Measurements from ENCODE around the gene FIGLA. TPM values are rescaled to one million over a fixed set of nuclear protein-coding genes. Genes with fewer than 3 reads are reported as not detected.

FIGLA gene
- total RNA-seq, 8 experiments from 2014 or later: not detected

GRCh38 chr2:70779911-70780545, 10.4 kb downstream of the FIGLA start:
- no peak overlapping the region for H3K27ac ChIP-seq
- 14 to 100% (median 78%) methylated on average over 1 to 8 of the region's 8 CpGs; no CpG with 5 or more reads in 2 of the 10 experiments for WGBS, 10 experiments
- H3K4me1 ChIP-seq (replicated peaks in 1 of 2): no peaks in the 10 kb centered on the region
- in situ Hi-C loops (cut with MboI; ENCODE audit: low pct_unique_long_range_greater_than_20kb in 2 of 9, low sequenced_read_pairs in 9 of 9, unreplicated experiment in 9 of 9): loop anchor here in 2 of 9 experiments (10.0 to 25.0 kb wide), 5 partner anchors 85 to 468 kb away; partner anchors contain the start of genes ATP6V1B1 (in 1 of the 2) and FAM136A (in 1 of the 2)
- peak in 2 of 8 experiments; percentile 59 to 80 for ATAC-seq (replicated peaks in 6 of 8)
- no peak overlapping the region for H3K4me3 ChIP-seq

GRCh38 chr2:70779491-70779890, 11.0 kb downstream of the FIGLA start:
- H3K27ac ChIP-seq: no peak overlapping the region
- no peak overlapping the region for H3K4me3 ChIP-seq
- in situ Hi-C loops (cut with MboI; ENCODE audit: low pct_unique_long_range_greater_than_20kb in 2 of 9, low sequenced_read_pairs in 9 of 9, unreplicated experiment in 9 of 9): loop anchor here in 2 of 9 experiments (10.0 to 25.0 kb wide), 4 partner anchors 85 to 467 kb away; partner anchors contain the start of genes ATP6V1B1 (in 1 of the 2) and FAM136A (in 1 of the 2)
- no peaks in the 10 kb centered on the region for H3K4me1 ChIP-seq (replicated peaks in 1 of 2)
- no peak for ATAC-seq (replicated peaks in 6 of 8)
- 0 to 100% (median 80%) methylated on average over 1 to 2 of the region's 3 CpGs; no CpG with 5 or more reads in 2 of the 10 experiments for WGBS, 10 experiments

- ATAC-seq (replicated peaks in 6 of 8): no peak
- no peak overlapping the region for H3K4me3 ChIP-seq
- H3K4me1 ChIP-seq (replicated peaks in 1 of 2): no peaks in the 10 kb centered on the region
- H3K27ac ChIP-seq: no peak overlapping the region
- 17 to 100% (median 85%) methylated on average over 1 of the region's 1 CpG; no CpG with 5 or more reads in 6 of the 10 experiments for WGBS, 10 experiments
- in situ Hi-C loops (cut with MboI; ENCODE audit: low pct_unique_long_range_greater_than_20kb in 2 of 9, low sequenced_read_pairs in 9 of 9, unreplicated experiment in 9 of 9): loop anchor here in 2 of 9 experiments (10.0 to 25.0 kb wide), 4 partner anchors 84 to 466 kb away; partner anchors contain the start of genes ATP6V1B1 (in 1 of the 2) and FAM136A (in 1 of the 2)
Observed at GRCh38 chr2:70778676-70779075, 11.8 kb downstream of the FIGLA start.

GRCh38 chr2:70777450-70777849, 13.0 kb downstream of the FIGLA start:
- Histone ChIP-seq H3K4me1 (replicated peaks in 1 of 2) (no peaks in the 10 kb centered on the region), H3K27ac (no peak overlapping the region), H3K4me3 (no peak overlapping the region)
- ATAC-seq (replicated peaks in 6 of 8): no peak
- in situ Hi-C loops (cut with MboI; ENCODE audit: low pct_unique_long_range_greater_than_20kb in 2 of 9, low sequenced_read_pairs in 9 of 9, unreplicated experiment in 9 of 9): loop anchor here in 2 of 9 experiments (10.0 to 25.0 kb wide), 4 partner anchors 83 to 465 kb away; partner anchors contain the start of genes ATP6V1B1 (in 1 of the 2) and FAM136A (in 1 of the 2)
- WGBS, 10 experiments: 18 to 92% (median 79%) methylated on average over 2 of the region's 2 CpGs; no CpG with 5 or more reads in 1 of the 10 experiments

- H3K4me1 ChIP-seq (replicated peaks in 1 of 2): no peaks in the 10 kb centered on the region
- no peak overlapping the region for H3K27ac ChIP-seq
- no peak overlapping the region for H3K4me3 ChIP-seq
- in situ Hi-C loops (cut with MboI; ENCODE audit: low pct_unique_long_range_greater_than_20kb in 2 of 9, low sequenced_read_pairs in 9 of 9, unreplicated experiment in 9 of 9): loop anchor here in 2 of 9 experiments (10.0 to 25.0 kb wide), 4 partner anchors 81 to 464 kb away; partner anchors contain the start of genes ATP6V1B1 (in 1 of the 2) and FAM136A (in 1 of the 2)
- 62 to 100% (median 91%) methylated on average over 1 to 3 of the region's 3 CpGs for WGBS, 10 experiments
- no peak for ATAC-seq (replicated peaks in 6 of 8)
Observed at GRCh38 chr2:70776266-70776665, 14.2 kb downstream of the FIGLA start.

GRCh38 chr2:70775141-70775540, 15.3 kb downstream of the FIGLA start:
- Histone ChIP-seq H3K4me3 (no peak overlapping the region), H3K4me1 (replicated peaks in 1 of 2) (no peaks in the 10 kb centered on the region), H3K27ac (no peak overlapping the region)
- in situ Hi-C loops (cut with MboI; ENCODE audit: low pct_unique_long_range_greater_than_20kb in 2 of 9, low sequenced_read_pairs in 9 of 9, unreplicated experiment in 9 of 9): loop anchor here in 2 of 9 experiments (10.0 to 25.0 kb wide), 4 partner anchors 80 to 463 kb away; partner anchors contain the start of genes ATP6V1B1 (in 1 of the 2) and FAM136A (in 1 of the 2)
- ATAC-seq (replicated peaks in 6 of 8): no peak
- 0 to 100% (median 77%) methylated on average over 1 to 2 of the region's 2 CpGs; no CpG with 5 or more reads in 5 of the 10 experiments for WGBS, 10 experiments

GRCh38 chr2:70772486-70773155, 17.8 kb downstream of the FIGLA start:
- WGBS, 10 experiments: 40 to 90% (median 80%) methylated on average over 1 to 2 of the region's 2 CpGs; no CpG with 5 or more reads in 4 of the 10 experiments
- no peak for ATAC-seq (replicated peaks in 6 of 8)
- in situ Hi-C loops (cut with MboI; ENCODE audit: low pct_unique_long_range_greater_than_20kb in 2 of 9, low sequenced_read_pairs in 9 of 9, unreplicated experiment in 9 of 9): loop anchor here in 1 of 9 experiments (10.0 kb wide), 1 partner anchor 78 kb away; no protein-coding TSS in a partner anchor

GRCh38 chr2:70771446-70771845, 19.0 kb downstream of the FIGLA start:
- in situ Hi-C loops (cut with MboI; ENCODE audit: low pct_unique_long_range_greater_than_20kb in 2 of 9, low sequenced_read_pairs in 9 of 9, unreplicated experiment in 9 of 9): loop anchor here in 1 of 9 experiments (10.0 kb wide), 1 partner anchor 77 kb away; no protein-coding TSS in a partner anchor
- WGBS, 10 experiments: 76 to 100% (median 80%) methylated on average over 1 to 2 of the region's 2 CpGs; no CpG with 5 or more reads in 5 of the 10 experiments
- Histone ChIP-seq H3K4me3 (no peak overlapping the region), H3K27ac (no peak overlapping the region), H3K4me1 (replicated peaks in 1 of 2) (no peaks in the 10 kb centered on the region)
- ATAC-seq (replicated peaks in 6 of 8): no peak

More at GRCh38 chr2:70772486-70773155, 17.8 kb downstream of the FIGLA start:
- Histone ChIP-seq H3K4me3 (no peak overlapping the region), H3K27ac (no peak overlapping the region), H3K4me1 (replicated peaks in 1 of 2) (no peaks in the 10 kb centered on the region)

GRCh38 chr2:70769450-70769849, 21.0 kb downstream of the FIGLA start:
- 0 to 83% (median 50%) methylated on average over 1 of the region's 2 CpGs; no CpG with 5 or more reads in 7 of the 10 experiments for WGBS, 10 experiments
- Histone ChIP-seq H3K4me3 (no peak overlapping the region), H3K27ac (no peak overlapping the region), H3K4me1 (replicated peaks in 1 of 2) (peaks cover 5 to 15% of the 10 kb centered on the region in 2 donors)
- no peak for ATAC-seq (replicated peaks in 6 of 8)
- in situ Hi-C loops (cut with MboI; ENCODE audit: low pct_unique_long_range_greater_than_20kb in 2 of 9, low sequenced_read_pairs in 9 of 9, unreplicated experiment in 9 of 9): no loop called here

- Histone ChIP-seq H3K4me3 (no peak overlapping the region), H3K27ac (no peak overlapping the region), H3K4me1 (replicated peaks in 1 of 2) (peaks cover 5 to 16% of the 10 kb centered on the region in 2 donors)
- 17 to 100% (median 56%) methylated on average over 1 to 5 of the region's 7 CpGs; no CpG with 5 or more reads in 5 of the 10 experiments for WGBS, 10 experiments
- ATAC-seq (replicated peaks in 6 of 8): no peak
- in situ Hi-C loops (cut with MboI; ENCODE audit: low pct_unique_long_range_greater_than_20kb in 2 of 9, low sequenced_read_pairs in 9 of 9, unreplicated experiment in 9 of 9): no loop called here
Observed at GRCh38 chr2:70768590-70769085, 21.8 kb downstream of the FIGLA start.

- Histone ChIP-seq H3K27ac (peak within 1 kb of the TSS; percentile 78 to 81), H3K4me1 (replicated peaks in 1 of 2) (peaks cover 5 to 16% of the 10 kb centered on the region in 2 donors), H3K4me3 (peak within 1 kb of the TSS; percentile 57 to 94 (median 79))
- peak; percentile 83 to 93 (median 92) for ATAC-seq (replicated peaks in 6 of 8)
- 0% methylated on average over 3 to 4 of the region's 74 CpGs; no CpG with 5 or more reads in 8 of the 10 experiments for WGBS, 10 experiments
- in situ Hi-C loops (cut with MboI; ENCODE audit: low pct_unique_long_range_greater_than_20kb in 2 of 9, low sequenced_read_pairs in 9 of 9, unreplicated experiment in 9 of 9): no loop called here
Observed at GRCh38 chr2:70767699-70768589, 22.5 kb downstream of the FIGLA start, which contains the start of gene ADD2. ADD2 (minus strand) TSS chr2:70768200; CDS start chr2:70706408, 61,792 bp downstream.
